Mesodermal cell (in vitro differentiated cells): ENCODE data around the gene FHIT.

Source experiments
- H3K27ac ChIP-seq: 2 replicates; pipeline ENCODE4 v1.7.0; 2013; ENCODE audit warnings: mild to moderate bottlenecking, low read depth, low read length, moderate library complexity; ENCODE audit not compliant: severe bottlenecking
- H3K36me3 ChIP-seq: 2 replicates; pipeline ENCODE4 v1.7.1; 2013; ENCODE audit warnings: mild to moderate bottlenecking, low read length, moderate library complexity; ENCODE audit not compliant: control insufficient read depth, insufficient read depth
- H3K4me1 ChIP-seq: one replicate; pipeline ENCODE4 v1.7.1; 2013; ENCODE audit warnings: mild to moderate bottlenecking, low read length; ENCODE audit not compliant: insufficient read depth, control insufficient read depth, poor library complexity, severe bottlenecking
- H3K4me3 ChIP-seq: 2 replicates; pipeline ENCODE4 v1.7.0; 2013; ENCODE audit warnings: low read length, control low read depth, mild to moderate bottlenecking; ENCODE audit not compliant: insufficient read depth, poor library complexity, severe bottlenecking; ENCODE audit errors: extremely low read depth
- H3K9me3 ChIP-seq: 2 replicates; pipeline ENCODE4 v1.7.1; 2013; ENCODE audit warnings: mild to moderate bottlenecking, low read length, moderate library complexity; ENCODE audit not compliant: control insufficient read depth
- WGBS, 2 experiments: methylation state at CpG; one replicate each; pipeline ENCODE4 v1.1.5; 2013; ENCODE audit warnings: missing lambda C conversion rate in 2 of 2; ENCODE audit not compliant: insufficient coverage in 2 of 2; 5-methylcytosine and 5-hydroxymethylcytosine counted together

Gene FHIT

GRCh38 chr3:60972599-60972998 lies 278.7 kb downstream of the FHIT start:
- Histone ChIP-seq H3K9me3 (peaks cover 6% of the 10 kb centered on the region), H3K27ac (no peak overlapping the region), H3K36me3 (no peaks in the 10 kb centered on the region), H3K4me1 (no peaks in the 10 kb centered on the region), H3K4me3 (no peak overlapping the region)

DNA sequence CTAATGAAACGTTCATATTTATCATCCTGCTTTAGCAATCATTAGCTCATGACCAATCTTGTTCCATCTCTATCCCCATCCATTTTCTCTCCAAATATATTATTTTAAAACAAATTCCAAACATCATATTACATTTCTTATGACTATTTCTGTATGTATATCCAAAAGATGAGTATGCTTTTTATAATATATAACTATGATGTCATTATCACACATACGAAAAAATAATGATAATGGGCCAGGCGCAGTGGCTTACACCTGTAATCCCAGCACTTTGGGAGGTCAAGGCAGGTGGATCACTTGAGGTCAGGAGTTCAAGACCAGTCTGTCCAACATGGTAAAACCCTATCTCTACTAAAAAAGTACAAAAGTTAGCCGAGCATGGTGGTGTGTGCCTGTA lies 280.4 kb downstream of the FHIT start:
- H3K4me1 ChIP-seq, result no peaks in the 10 kb centered on the region
- H3K36me3 ChIP-seq, result no peaks in the 10 kb centered on the region
- H3K27ac ChIP-seq, result no peak overlapping the region
- H3K9me3 ChIP-seq, result peaks cover 6% of the 10 kb centered on the region
- no peak overlapping the region for H3K4me3 ChIP-seq
- WGBS, 2 experiments, result 60 to 93% methylated on average over 1 to 2 of the region's 4 CpGs

DNA sequence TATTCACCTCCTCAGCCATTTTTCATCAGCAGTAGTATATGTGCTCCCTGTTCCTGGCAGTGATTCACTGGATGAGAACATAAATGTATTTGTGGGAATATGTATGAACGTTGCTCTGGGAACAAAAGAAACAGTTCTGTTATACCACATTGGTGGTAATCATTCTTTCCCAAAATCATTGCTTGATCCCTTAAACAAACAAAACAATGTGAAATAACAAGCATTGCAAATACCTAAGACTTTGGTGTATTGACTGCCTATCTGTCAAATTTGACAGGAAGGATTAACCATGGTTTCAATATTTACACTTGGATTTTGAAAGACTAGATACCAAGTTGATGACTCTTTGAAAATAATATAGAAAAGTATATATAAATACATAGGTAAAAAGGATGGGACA lies 284.1 kb downstream of the FHIT start:
- Histone ChIP-seq H3K4me1 (no peaks in the 10 kb centered on the region), H3K36me3 (no peaks in the 10 kb centered on the region), H3K9me3 (no peaks in the 10 kb centered on the region), H3K4me3 (no peak overlapping the region), H3K27ac (no peak overlapping the region)
- WGBS, 2 experiments, result no CpG with 5 or more reads among the region's 1 CpG

GRCh38 chr3:60957541-60957940 lies 293.7 kb downstream of the FHIT start:
- peaks cover 4% of the 10 kb centered on the region for H3K9me3 ChIP-seq
- no peak overlapping the region for H3K27ac ChIP-seq
- no peak overlapping the region for H3K4me3 ChIP-seq
- no peaks in the 10 kb centered on the region for H3K36me3 ChIP-seq
- no peaks in the 10 kb centered on the region for H3K4me1 ChIP-seq
- WGBS, 2 experiments, result 88 to 89% methylated on average over 1 of the region's 1 CpG

- H3K4me1 ChIP-seq, result no peaks in the 10 kb centered on the region
- WGBS, 2 experiments, result 40% methylated on average over 1 of the region's 4 CpGs; no CpG with 5 or more reads in 1 of the 2 experiments
These were observed 294.5 kb downstream of the FHIT start for GRCh38 chr3:60956729-60957128.

DNA sequence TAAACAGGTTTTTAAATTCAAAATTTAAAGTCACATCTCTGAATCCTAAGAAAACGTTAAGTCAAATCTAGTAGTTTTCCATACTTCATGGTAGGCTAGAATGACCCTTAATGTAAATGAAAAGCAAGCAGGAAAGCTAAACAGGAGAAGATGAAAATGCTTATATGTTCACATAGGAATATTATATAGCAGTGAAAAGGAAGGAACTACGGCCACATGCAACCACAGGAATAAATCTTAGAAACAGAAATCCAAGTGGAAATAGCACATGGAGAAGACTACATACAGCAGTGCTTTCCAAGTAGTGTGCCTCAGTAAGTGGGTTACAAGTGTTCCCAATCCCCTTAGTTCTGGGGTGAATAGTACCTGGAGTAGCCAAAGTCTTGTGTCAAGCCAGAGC lies 296.2 kb downstream of the FHIT start:
- Histone ChIP-seq H3K27ac (no peak overlapping the region), H3K4me3 (no peak overlapping the region), H3K4me1 (no peaks in the 10 kb centered on the region), H3K36me3 (no peaks in the 10 kb centered on the region), H3K9me3 (peaks cover 4% of the 10 kb centered on the region)
- no CpG with 5 or more reads among the region's 2 CpGs for WGBS, 2 experiments

More at GRCh38 chr3:60956729-60957128, 294.5 kb downstream of the FHIT start:
- Histone ChIP-seq H3K36me3 (no peaks in the 10 kb centered on the region), H3K27ac (no peak overlapping the region), H3K4me3 (no peak overlapping the region), H3K9me3 (peaks cover 4% of the 10 kb centered on the region)

DNA sequence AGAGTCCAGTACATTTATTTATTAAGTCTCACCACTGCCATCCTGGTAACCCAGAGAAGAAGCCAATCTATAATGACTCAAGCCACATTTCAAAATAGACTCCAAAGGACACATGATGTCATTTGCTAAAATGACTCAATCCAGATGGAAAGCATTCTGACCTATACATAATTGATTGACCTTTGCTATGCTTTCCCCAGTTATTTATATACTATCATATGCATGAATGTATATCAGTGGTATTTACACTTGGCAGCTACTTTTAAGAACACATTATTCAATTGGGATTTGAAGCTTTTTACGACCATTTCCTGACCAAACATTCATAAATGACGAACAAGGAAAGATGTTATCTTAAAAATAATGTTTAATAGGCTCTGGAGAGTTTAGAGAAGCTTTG lies 297.2 kb downstream of the FHIT start:
- H3K4me3 ChIP-seq, result no peak overlapping the region

GRCh38 chr3:60953351-60953750 lies 297.9 kb downstream of the FHIT start:
- Histone ChIP-seq H3K27ac (no peak overlapping the region), H3K4me1 (no peaks in the 10 kb centered on the region), H3K9me3 (peaks cover 4% of the 10 kb centered on the region), H3K36me3 (no peaks in the 10 kb centered on the region), H3K4me3 (no peak overlapping the region)
- WGBS, 2 experiments, result 75 to 81% methylated on average over 4 to 5 of the region's 5 CpGs

More for the DNA sequence above, 297.2 kb downstream of the FHIT start:
- H3K4me1 ChIP-seq, result no peaks in the 10 kb centered on the region
- no peaks in the 10 kb centered on the region for H3K36me3 ChIP-seq
- no peak overlapping the region for H3K27ac ChIP-seq
- peaks cover 4% of the 10 kb centered on the region for H3K9me3 ChIP-seq
- no CpG with 5 or more reads among the region's 2 CpGs for WGBS, 2 experiments

DNA sequence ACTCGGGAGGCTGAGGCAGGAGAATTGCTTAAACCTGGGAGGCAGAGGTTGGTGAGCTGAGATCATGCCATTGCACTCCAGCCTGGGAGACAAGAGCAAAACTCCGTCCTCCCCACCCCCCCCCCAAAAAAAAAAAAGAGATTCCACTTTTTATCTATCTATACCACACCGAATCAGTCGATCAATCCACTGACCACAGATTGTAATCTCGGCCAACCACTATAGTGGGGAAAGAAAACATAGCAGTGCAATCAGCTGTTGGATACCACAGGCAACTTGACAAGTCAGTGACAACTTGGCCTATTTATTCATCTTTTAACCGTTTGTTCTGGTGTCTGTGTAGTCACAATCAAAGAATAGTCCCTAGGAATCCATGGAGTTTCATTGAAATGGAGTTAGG lies 299.2 kb downstream of the FHIT start:
- 64 to 82% methylated on average over 1 to 2 of the region's 6 CpGs for WGBS, 2 experiments
- Histone ChIP-seq H3K36me3 (no peaks in the 10 kb centered on the region), H3K9me3 (peaks cover 4% of the 10 kb centered on the region), H3K4me1 (no peaks in the 10 kb centered on the region), H3K4me3 (no peak overlapping the region), H3K27ac (no peak overlapping the region)

GRCh38 chr3:60949146-60949545 lies 302.1 kb downstream of the FHIT start:
- 86 to 88% methylated on average over 1 of the region's 3 CpGs for WGBS, 2 experiments
- Histone ChIP-seq H3K27ac (no peak overlapping the region), H3K9me3 (no peaks in the 10 kb centered on the region), H3K4me3 (no peak overlapping the region), H3K36me3 (no peaks in the 10 kb centered on the region), H3K4me1 (no peaks in the 10 kb centered on the region)

DNA sequence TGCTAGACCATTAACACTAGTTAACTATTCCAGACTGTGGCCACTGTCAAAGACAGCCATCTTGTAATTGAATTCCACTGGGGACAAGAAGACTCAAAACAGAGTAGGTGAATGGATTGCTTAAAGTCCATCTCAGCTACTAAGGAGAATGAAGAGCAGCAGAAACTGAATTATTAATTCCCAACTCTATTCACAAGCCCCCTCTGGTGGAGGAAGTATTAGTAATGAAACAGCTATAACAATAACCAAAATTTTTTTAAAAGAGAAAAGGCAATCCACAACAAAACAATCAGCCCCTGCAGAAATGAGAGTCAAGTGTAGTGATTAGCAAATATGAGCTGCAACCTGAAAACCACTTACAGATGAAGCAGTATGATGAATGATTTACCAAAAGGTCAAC lies 302.8 kb downstream of the FHIT start:
- Histone ChIP-seq H3K4me1 (no peaks in the 10 kb centered on the region), H3K9me3 (no peaks in the 10 kb centered on the region), H3K36me3 (no peaks in the 10 kb centered on the region), H3K27ac (no peak overlapping the region), H3K4me3 (no peak overlapping the region)

DNA sequence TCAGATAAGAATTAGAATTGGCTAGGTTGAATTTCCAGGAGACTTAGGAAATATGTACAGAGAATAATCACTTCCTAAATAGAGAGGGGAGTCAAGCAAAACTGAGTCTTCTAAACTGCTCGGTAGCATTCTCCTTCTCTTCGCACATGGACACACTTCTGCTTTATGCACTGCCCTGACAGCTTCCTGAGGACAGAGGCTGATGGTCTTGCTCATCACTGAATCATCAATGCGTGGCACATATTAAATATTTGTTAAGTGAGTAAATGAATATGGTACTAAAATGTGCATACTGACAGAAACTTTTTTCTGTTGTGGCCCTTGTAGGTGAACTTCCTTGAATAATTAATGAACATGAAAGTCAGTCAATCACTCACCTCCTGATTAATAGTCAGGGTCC lies 315.5 kb downstream of the FHIT start:
- WGBS, 2 experiments, result 83 to 90% methylated on average over 2 to 3 of the region's 3 CpGs
- H3K9me3 ChIP-seq, result no peaks in the 10 kb centered on the region
- H3K4me3 ChIP-seq, result no peak overlapping the region
- H3K27ac ChIP-seq, result no peak overlapping the region
- no peaks in the 10 kb centered on the region for H3K4me1 ChIP-seq
- H3K36me3 ChIP-seq, result no peaks in the 10 kb centered on the region
